Measurements from ENCODE around the gene GPR37. TPM values are rescaled to one million over a fixed set of nuclear protein-coding genes. Genes with fewer than 3 reads are reported as not detected.

GPR37 gene
- total and polyA plus RNA-seq, 3 donors from 2014 or later, result 41.9 to 76.3 (median 65.4) TPM

GRCh38 chr7:124720195-124720594, 45.4 kb downstream of the GPR37 start:
- TF ChIP-seq CTCF (IDR thresholded peaks at IDR 0.05) (no peak), POLR2A (IDR thresholded peaks at IDR 0.05) (no peak)
- 75 to 92% methylated on average over 1 of the region's 1 CpG for WGBS, 2 donors
- H3K36me3 ChIP-seq (ENCODE audit: low read depth, missing control alignments), result no peaks in the 10 kb centered on the region
- no peaks in the 10 kb centered on the region for H3K27me3 ChIP-seq
- no peaks in the 10 kb centered on the region for H3K4me1 ChIP-seq
- H3K4me3 ChIP-seq, result no peak overlapping the region
- DNase-seq, result no peak
- intact Hi-C loops (cut with DNase I; ENCODE audit: low total_unique reads), result no loop called here
- no peak overlapping the region for H3K27ac ChIP-seq
- H3K9me3 ChIP-seq, result no peaks in the 10 kb centered on the region

GRCh38 chr7:124718032-124718766, 47.4 kb downstream of the GPR37 start:
- intact Hi-C loops (cut with DNase I; ENCODE audit: low total_unique reads), result no loop called here
- no peak for DNase-seq
- Histone ChIP-seq H3K36me3 (ENCODE audit: low read depth, missing control alignments) (no peaks in the 10 kb centered on the region), H3K9me3 (no peaks in the 10 kb centered on the region), H3K4me1 (no peaks in the 10 kb centered on the region), H3K27me3 (no peaks in the 10 kb centered on the region), H3K4me3 (no peak overlapping the region), H3K27ac (no peak overlapping the region)
- 77 to 90% methylated on average over 4 of the region's 4 CpGs for WGBS, 2 donors
- TF ChIP-seq POLR2A (IDR thresholded peaks at IDR 0.05) (no peak), CTCF (IDR thresholded peaks at IDR 0.05) (no peak)

- WGBS, 2 donors, result 100% methylated on average over 1 of the region's 1 CpG
- DNase-seq, result no peak
- Histone ChIP-seq H3K27me3 (no peaks in the 10 kb centered on the region), H3K4me1 (no peaks in the 10 kb centered on the region), H3K4me3 (no peak overlapping the region), H3K27ac (no peak overlapping the region), H3K36me3 (ENCODE audit: low read depth, missing control alignments) (no peaks in the 10 kb centered on the region), H3K9me3 (no peaks in the 10 kb centered on the region)
- TF ChIP-seq CTCF (IDR thresholded peaks at IDR 0.05), result no peak
- no peak for TF ChIP-seq POLR2A (IDR thresholded peaks at IDR 0.05)
- intact Hi-C loops (cut with DNase I; ENCODE audit: low total_unique reads), result no loop called here
Observed at GRCh38 chr7:124716894-124717293, 48.7 kb downstream of the GPR37 start.

- 61 to 77% methylated on average over 3 of the region's 3 CpGs for WGBS, 2 donors
- Histone ChIP-seq H3K27ac (no peak overlapping the region), H3K36me3 (ENCODE audit: low read depth, missing control alignments) (no peaks in the 10 kb centered on the region), H3K4me3 (no peak overlapping the region), H3K27me3 (no peaks in the 10 kb centered on the region), H3K4me1 (no peaks in the 10 kb centered on the region), H3K9me3 (no peaks in the 10 kb centered on the region)
- intact Hi-C loops (cut with DNase I; ENCODE audit: low total_unique reads), result no loop called here
- DNase-seq, result no peak
- TF ChIP-seq POLR2A (IDR thresholded peaks at IDR 0.05), result no peak
- no peak for TF ChIP-seq CTCF (IDR thresholded peaks at IDR 0.05)
Observed at GRCh38 chr7:124713086-124713485, 52.5 kb downstream of the GPR37 start.

DNA sequence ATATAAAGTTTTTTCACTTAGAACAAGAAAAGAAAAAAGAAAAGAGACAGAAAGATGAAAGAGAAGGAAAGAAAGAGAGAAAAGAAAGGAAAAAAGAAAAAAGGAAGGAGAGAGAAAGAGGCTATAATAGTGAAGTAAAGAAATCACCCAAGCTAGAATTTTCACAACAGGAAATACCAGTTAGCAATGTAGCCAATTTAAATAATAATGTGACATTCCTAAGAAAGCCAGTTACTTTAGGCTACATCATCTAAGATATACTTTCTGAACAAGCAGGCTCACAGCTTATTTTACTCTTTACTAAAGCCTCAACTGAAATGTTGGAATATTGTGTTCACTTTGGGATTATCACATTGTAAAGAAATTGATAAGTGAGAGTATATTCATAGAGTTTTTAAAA, 53.6 kb downstream of the GPR37 start:
- Histone ChIP-seq H3K36me3 (ENCODE audit: low read depth, missing control alignments) (no peaks in the 10 kb centered on the region), H3K4me1 (no peaks in the 10 kb centered on the region), H3K9me3 (no peaks in the 10 kb centered on the region), H3K4me3 (no peak overlapping the region), H3K27me3 (no peaks in the 10 kb centered on the region), H3K27ac (no peak overlapping the region)
- DNase-seq, result no peak
- no peak for TF ChIP-seq POLR2A (IDR thresholded peaks at IDR 0.05)
- no peak for TF ChIP-seq CTCF (IDR thresholded peaks at IDR 0.05)
- intact Hi-C loops (cut with DNase I; ENCODE audit: low total_unique reads), result no loop called here

Measured in testis (tissue), 3 donors.